Uterus (tissue), 2 donors: Measurements from ENCODE around the gene TIPARP.

Experiments used
- CTCF ChIP-seq, 4 experiments: fragments of 200-600 bp in 2 of 4; fragments of 450-650 bp in 2 of 4; sonication (generic) in 2 of 4; IDR thresholded peaks; one replicate each; pipeline ENCODE4 v1.5.1; 2016 to 2019; ENCODE audit warnings: antibody characterized with exemption in 4 of 4, mild to moderate bottlenecking in 2 of 4, moderate library complexity in 1 of 4
- POLR2A ChIP-seq, 2 donors: fragments of 450-650 bp; IDR thresholded peaks; one replicate each; pipeline ENCODE4 v1.6.1; 2016; ENCODE audit warnings: antibody characterized with exemption in 2 of 2, mild to moderate bottlenecking in 1 of 2, moderate library complexity in 1 of 2

DNA sequence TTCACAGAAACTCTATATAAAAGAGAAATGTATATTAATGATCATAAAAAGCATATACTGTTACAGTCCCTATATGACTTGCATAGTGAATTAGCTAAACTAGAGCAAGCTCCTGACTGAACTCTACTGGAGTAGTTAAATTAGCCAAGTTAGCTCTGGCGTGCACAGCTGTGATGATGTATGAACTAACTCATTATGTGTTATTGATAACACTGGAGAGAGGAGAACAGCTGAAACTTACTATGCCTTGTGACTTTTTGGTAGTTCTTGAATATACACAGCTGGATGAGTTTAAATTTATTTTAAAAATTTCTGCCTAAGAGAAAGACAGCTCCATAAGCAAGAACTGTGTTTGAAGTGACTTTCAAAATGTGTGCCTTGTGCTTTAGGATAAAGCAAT is 8.1 kb downstream of the TIPARP start:
- no peak for TF ChIP-seq CTCF (IDR thresholded peaks at IDR 0.05)
- TF ChIP-seq POLR2A (IDR thresholded peaks at IDR 0.05) = no peak
